ENCODE results near the gene CDK14.

GRCh38 chr7:90789736-90790306 lies 193.7 kb downstream of the CDK14 start:
- TF ChIP-seq CTCF (IDR thresholded peaks at IDR 0.05) (no peak), POLR2A (IDR thresholded peaks at IDR 0.05) (no peak)
